Colonic mucosa (tissue), 4 donors: Measurements from ENCODE around the gene BMPR2. TPM values are rescaled to one million over a fixed set of nuclear protein-coding genes. Genes with fewer than 3 reads are reported as not detected.

Experiments
- DNase-seq: peaks from one replicate; pipeline ENCODE4 v3.0.0-alpha.2; 2020
- H3K27ac ChIP-seq: fragments of 200-600 bp; one replicate; pipeline ENCODE4 v1.8.0; 2021
- H3K27me3 ChIP-seq: fragments of 200-600 bp; one replicate; pipeline ENCODE4 v1.8.0; 2021
- H3K36me3 ChIP-seq: fragments of 200-600 bp; one replicate; pipeline ENCODE4 v1.8.0; 2021
- H3K4me1 ChIP-seq: fragments of 200-600 bp; one replicate; pipeline ENCODE4 v1.8.0; 2021; ENCODE audit warnings: mild to moderate bottlenecking
- H3K4me3 ChIP-seq: fragments of 200-600 bp; one replicate; pipeline ENCODE4 v1.8.0; 2021
- H3K9ac ChIP-seq, 2 donors: one replicate each; pipeline ENCODE4 v1.7.0; 2013; ENCODE audit warnings: control low read depth in 2 of 2, low read depth in 2 of 2, low read length in 2 of 2
- H3K9me3 ChIP-seq: fragments of 200-600 bp; one replicate; pipeline ENCODE4 v1.8.0; 2021
- intact Hi-C: fragments of 100-400 bp; cut with DNase I; formaldehyde crosslinking; loops from one replicate; pipeline ENCODE4 v1.14.1; 2022
- total RNA-seq, 2 donors: library from RNA; stranded (reverse); fragmentation: NEBNext Ultra II Directional in 1 of 2; extraction: Animal tissue kit (Norgen Biotek cat#: 25700) in 1 of 2; gene quantifications; one replicate each; pipeline ENCODE4 v1.2.1, GENCODE V29; 2021
- TF ChIP-seq, protein P1 (sequence below): fragments of 200-600 bp; IDR thresholded peaks from one replicate; pipeline ENCODE4 v1.8.0; 2022; ENCODE audit warnings: antibody characterized with exemption, mild to moderate bottlenecking
- donor health status: healthy.
- donor health status: DM: no; HTN: no; CAD: no.
- donor health status: DM: no; HTN: no; CAD: no.

BMPR2 gene
- total RNA-seq, 2 donors from 2014 or later, result 23.0 to 44.7 TPM

DNA sequence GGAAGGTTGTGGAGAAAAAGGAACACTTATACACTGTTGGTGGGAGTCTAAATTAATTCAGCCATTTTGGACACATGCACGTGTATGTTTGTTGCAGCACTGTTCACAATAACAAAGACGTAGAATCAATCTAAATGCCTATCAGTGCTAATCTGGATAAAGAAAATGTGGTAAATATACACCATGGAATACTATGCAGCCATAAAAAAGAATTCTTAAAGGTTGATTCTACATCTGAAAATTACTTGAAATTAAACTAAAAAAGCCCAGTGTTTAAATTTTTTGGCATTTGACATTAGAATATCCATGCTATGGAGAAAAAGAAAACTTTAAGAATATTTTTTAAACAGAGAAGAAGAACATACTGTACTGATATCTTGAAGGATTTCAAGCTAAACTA is 84.0 kb downstream of the BMPR2 start:
- no peaks in the 10 kb centered on the region for H3K27me3 ChIP-seq
- intact Hi-C loops, result no loop called here
- H3K4me3 ChIP-seq, result no peak overlapping the region
- H3K9me3 ChIP-seq, result no peaks in the 10 kb centered on the region
- no peak for DNase-seq
- TF ChIP-seq, protein P1, sequence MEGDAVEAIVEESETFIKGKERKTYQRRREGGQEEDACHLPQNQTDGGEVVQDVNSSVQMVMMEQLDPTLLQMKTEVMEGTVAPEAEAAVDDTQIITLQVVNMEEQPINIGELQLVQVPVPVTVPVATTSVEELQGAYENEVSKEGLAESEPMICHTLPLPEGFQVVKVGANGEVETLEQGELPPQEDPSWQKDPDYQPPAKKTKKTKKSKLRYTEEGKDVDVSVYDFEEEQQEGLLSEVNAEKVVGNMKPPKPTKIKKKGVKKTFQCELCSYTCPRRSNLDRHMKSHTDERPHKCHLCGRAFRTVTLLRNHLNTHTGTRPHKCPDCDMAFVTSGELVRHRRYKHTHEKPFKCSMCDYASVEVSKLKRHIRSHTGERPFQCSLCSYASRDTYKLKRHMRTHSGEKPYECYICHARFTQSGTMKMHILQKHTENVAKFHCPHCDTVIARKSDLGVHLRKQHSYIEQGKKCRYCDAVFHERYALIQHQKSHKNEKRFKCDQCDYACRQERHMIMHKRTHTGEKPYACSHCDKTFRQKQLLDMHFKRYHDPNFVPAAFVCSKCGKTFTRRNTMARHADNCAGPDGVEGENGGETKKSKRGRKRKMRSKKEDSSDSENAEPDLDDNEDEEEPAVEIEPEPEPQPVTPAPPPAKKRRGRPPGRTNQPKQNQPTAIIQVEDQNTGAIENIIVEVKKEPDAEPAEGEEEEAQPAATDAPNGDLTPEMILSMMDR, result no peak
- no peak overlapping the region for H3K27ac ChIP-seq
- no peaks in the 10 kb centered on the region for H3K36me3 ChIP-seq
- H3K9ac ChIP-seq, result no peak overlapping the region
- no peaks in the 10 kb centered on the region for H3K4me1 ChIP-seq

DNA sequence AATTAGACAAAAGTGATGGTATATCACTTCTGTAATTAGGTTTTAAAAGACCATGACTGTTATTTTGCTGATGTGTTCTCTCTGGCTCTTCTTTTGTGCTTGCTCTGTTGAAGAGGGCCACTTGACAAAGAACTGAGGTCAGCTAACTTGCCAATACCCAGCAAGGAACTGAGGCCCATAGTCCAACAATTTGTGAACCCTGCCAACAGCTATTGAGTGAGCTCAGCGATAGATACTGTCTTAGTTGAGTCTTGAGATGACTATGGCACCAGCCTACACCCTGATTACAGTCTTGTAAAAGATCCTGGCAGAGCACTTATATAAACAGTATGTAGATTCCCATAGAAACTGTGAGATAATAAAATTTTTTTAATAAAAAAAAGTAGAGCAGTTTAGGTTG is 103.0 kb downstream of the BMPR2 start:
- no peaks in the 10 kb centered on the region for H3K27me3 ChIP-seq
- no peaks in the 10 kb centered on the region for H3K4me1 ChIP-seq
- no peak overlapping the region for H3K4me3 ChIP-seq
- no peak overlapping the region for H3K9ac ChIP-seq
- H3K27ac ChIP-seq, result no peak overlapping the region
- H3K36me3 ChIP-seq, result no peaks in the 10 kb centered on the region
- intact Hi-C loops, result no loop called here
- no peaks in the 10 kb centered on the region for H3K9me3 ChIP-seq
- TF ChIP-seq, protein P1, result no peak
- no peak for DNase-seq

DNA sequence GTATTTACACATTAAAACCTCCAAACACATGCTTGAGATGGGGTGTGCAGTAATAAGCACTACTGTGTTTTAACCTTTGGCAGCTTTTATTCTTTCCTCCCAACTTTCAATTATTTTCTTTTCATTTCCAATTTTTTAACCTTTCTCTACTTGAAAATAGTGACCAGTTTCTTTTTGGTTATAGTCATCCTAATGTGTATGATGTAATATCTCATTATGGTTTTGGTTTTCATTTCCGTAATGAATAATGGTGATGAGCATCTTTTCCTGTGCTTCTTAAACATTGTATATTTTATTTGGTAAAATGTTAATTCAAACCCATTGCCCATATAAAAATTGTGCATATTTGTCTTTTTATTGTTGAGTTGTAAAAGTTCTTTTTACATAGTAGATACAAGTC is 103.5 kb downstream of the BMPR2 start:
- no peak for DNase-seq
- H3K27ac ChIP-seq, result no peak overlapping the region
- no peaks in the 10 kb centered on the region for H3K9me3 ChIP-seq
- H3K4me1 ChIP-seq, result no peaks in the 10 kb centered on the region
- intact Hi-C loops, result no loop called here
- no peaks in the 10 kb centered on the region for H3K36me3 ChIP-seq
- TF ChIP-seq, protein P1, result no peak
- H3K27me3 ChIP-seq, result no peaks in the 10 kb centered on the region
- H3K4me3 ChIP-seq, result no peak overlapping the region
- no peak overlapping the region for H3K9ac ChIP-seq

DNA sequence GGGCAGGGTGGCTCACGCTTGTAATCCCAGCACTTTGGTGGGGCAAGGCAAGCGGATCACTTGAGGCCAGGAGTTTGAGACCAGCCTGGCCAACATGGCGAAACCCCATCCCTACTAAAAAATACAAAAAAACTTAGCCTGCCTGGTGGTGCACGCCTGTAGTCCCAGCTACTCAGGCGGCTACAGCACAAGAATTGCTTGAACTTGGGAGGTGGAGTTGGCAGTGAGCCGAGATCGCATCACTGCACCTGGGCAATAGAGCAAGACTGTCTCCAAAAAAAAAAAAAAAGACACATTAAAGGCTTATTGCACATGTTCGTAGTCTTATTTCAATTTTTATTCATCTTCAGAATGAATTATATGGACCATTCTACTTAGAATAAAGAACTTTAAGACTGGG is 110.2 kb downstream of the BMPR2 start:
- Histone ChIP-seq H3K9ac (no peak overlapping the region), H3K27ac (no peak overlapping the region), H3K9me3 (no peaks in the 10 kb centered on the region), H3K4me1 (no peaks in the 10 kb centered on the region), H3K36me3 (no peaks in the 10 kb centered on the region), H3K4me3 (no peak overlapping the region), H3K27me3 (no peaks in the 10 kb centered on the region)
- intact Hi-C loops, result no loop called here
- TF ChIP-seq, protein P1, result no peak
- DNase-seq, result no peak

DNA sequence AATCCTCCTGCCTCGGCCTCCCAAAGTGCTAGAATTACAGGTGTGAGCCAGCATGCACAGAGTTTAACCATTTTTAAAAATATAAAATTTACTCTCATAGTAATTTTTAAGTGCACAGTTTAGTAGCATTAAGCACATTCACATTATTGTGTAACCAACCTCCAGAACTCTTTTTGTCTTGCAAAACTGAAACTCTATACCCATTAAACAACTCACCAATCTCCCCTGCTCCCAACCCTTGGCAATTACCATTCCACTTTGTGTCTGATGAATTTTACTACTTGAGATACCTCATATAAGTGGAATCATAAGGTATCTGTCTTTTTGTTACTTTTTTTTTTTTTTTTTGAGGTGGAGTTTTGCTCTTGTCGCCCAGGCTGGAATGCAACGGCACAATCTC is 112.5 kb downstream of the BMPR2 start:
- Histone ChIP-seq H3K36me3 (no peaks in the 10 kb centered on the region), H3K9ac (no peak overlapping the region)

More for the DNA sequence above, 112.5 kb downstream of the BMPR2 start:
- Histone ChIP-seq H3K9me3 (no peaks in the 10 kb centered on the region), H3K4me1 (no peaks in the 10 kb centered on the region), H3K4me3 (no peak overlapping the region), H3K27ac (no peak overlapping the region), H3K27me3 (no peaks in the 10 kb centered on the region)
- TF ChIP-seq, protein P1, result no peak
- no peak for DNase-seq
- intact Hi-C loops, result no loop called here
